Measurements from ENCODE around the gene PCDHB2. TPM values are rescaled to one million over a fixed set of nuclear protein-coding genes. Genes with fewer than 3 reads are reported as not detected.
A peak's percentile ranks its signal among the peaks of the same experiment; 100 is the strongest.

The PCDHB2 gene
- total RNA-seq, 1 experiment from 2014 or later: 26.3 TPM

DNA sequence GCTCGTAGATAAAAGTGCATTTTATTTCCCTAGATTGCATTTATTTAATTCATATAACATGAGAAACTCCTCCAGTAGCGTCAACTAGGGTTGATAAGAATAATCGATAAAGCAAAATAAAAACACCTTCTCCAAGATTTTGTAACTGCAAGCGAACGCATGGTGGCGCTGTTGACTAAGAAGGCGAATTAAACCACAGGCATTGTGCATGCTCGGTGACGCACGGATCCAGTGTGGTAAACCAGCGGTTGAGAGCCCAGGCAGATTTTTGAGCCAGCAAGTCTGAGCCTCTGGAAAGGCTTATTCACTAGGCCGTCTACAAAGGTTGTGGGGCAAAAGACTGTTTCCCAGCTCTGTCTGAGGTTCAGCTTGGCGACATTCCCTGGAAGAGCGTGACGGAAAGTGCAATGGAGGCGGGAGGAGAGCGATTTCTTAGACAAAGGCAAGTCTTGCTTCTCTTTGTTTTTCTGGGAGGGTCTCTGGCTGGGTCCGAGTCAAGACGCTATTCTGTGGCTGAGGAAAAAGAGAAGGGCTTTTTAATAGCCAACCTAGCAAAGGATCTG is 5.9 kb downstream of the PCDHB2 start, which contains the start of gene PCDHB3:
TSS of gene PCDHB3 (plus strand) at position 231 of the 563 bp plus-strand sequence. CDS start at position 408, 177 bp downstream.
- Histone ChIP-seq H3K4me2 (ENCODE audit: insufficient read depth, insufficient read length, low read length) (no peak within 1 kb of the TSS), H3K27me3 (ENCODE audit: insufficient read depth, low read length) (no peaks in the 10 kb centered on the region), H3K23me2 (ENCODE audit: insufficient read length, low read depth, low read length, poor library complexity, severe bottlenecking) (peaks cover 2% of the 10 kb centered on the region), H3K56ac (ENCODE audit: insufficient read length, low read depth, low read length) (no peak within 1 kb of the TSS), H2AK5ac (ENCODE audit: insufficient read length, low read length) (no peak within 1 kb of the TSS), H3T11ph (ENCODE audit: low read length) (peak within 1 kb of the TSS; percentile 55), H2AFZ (ENCODE audit: low read length) (peak within 1 kb of the TSS; percentile 91), H3K9ac (ENCODE audit: extremely low read depth, insufficient read length, low read length) (peak within 1 kb of the TSS; percentile 39), H3K27ac (ENCODE audit: insufficient read length, low read depth, low read length) (no peak within 1 kb of the TSS), H2BK12ac (ENCODE audit: insufficient read length, low read depth, low read length) (no peak within 1 kb of the TSS), H4K20me1 (ENCODE audit: control insufficient read depth, insufficient read depth, insufficient read length) (no peaks in the 10 kb centered on the region), H2BK120ac (ENCODE audit: low read depth, low read length, poor library complexity, severe bottlenecking) (peak within 1 kb of the TSS; percentile 83), H3K9me3 (ENCODE audit: control insufficient read depth, low read depth, low read length) (peaks cover 7% of the 10 kb centered on the region), H2BK15ac (ENCODE audit: low read depth, low read length) (no peak within 1 kb of the TSS), H3K4ac (ENCODE audit: low read depth, low read length) (no peak within 1 kb of the TSS; the same call in 1 of the 2 replicates), H4K91ac (ENCODE audit: insufficient read length, low read depth, low read length) (no peak within 1 kb of the TSS), H3K79me1 (ENCODE audit: insufficient read depth, low read depth, low read length, poor library complexity, severe bottlenecking) (peaks cover 3% of the 10 kb centered on the region), H4K5ac (ENCODE audit: insufficient read length, low read depth, low read length) (no peak within 1 kb of the TSS), H3K14ac (ENCODE audit: insufficient read depth, low read length) (peak within 1 kb of the TSS; percentile 93; the same call in 1 of the 2 replicates), H3K79me2 (ENCODE audit: insufficient read depth, low read length) (no peaks in the 10 kb centered on the region; the same call in 1 of the 2 replicates), H3K18ac (ENCODE audit: insufficient read length, low read depth, low read length) (peak within 1 kb of the TSS; percentile 88), H2BK5ac (ENCODE audit: insufficient read length, low read length) (no peak within 1 kb of the TSS), H3K4me1 (ENCODE audit: insufficient read depth, low read length) (no peaks in the 10 kb centered on the region), H2BK20ac (ENCODE audit: low read depth, low read length, poor library complexity, severe bottlenecking) (no peak within 1 kb of the TSS), H4K8ac (replicated peaks; ENCODE audit: insufficient read length, low read depth, low read length) (no peak within 1 kb of the TSS), H3K23ac (ENCODE audit: insufficient read length, low read depth, low read length) (no peak within 1 kb of the TSS)
- Mint-ChIP-seq H3K4me1 (peaks cover 8 to 12% of the 10 kb centered on the region in 2 experiments), H3K27ac (peak within 1 kb of the TSS in 1 of 3 experiments; percentile 98; a peak in 2 of 7 replicates), H3K27me3 (ENCODE audit: low read depth) (no peaks in the 10 kb centered on the region; the same call in 1 of the 2 replicates), H3K4me3 (peak within 1 kb of the TSS in 1 of 2 experiments; percentile 63; a peak in 3 of 5 replicates), H3K9me3 (peaks cover 44 to 55% of the 10 kb centered on the region in 2 experiments), H3K36me3 (ENCODE audit: insufficient read depth in 1 of 3, low read depth in 3 of 3) (peaks cover 37 to 78% (median 58%) of the 10 kb centered on the region in 3 experiments)
- TF ChIP-seq, protein P1, sequence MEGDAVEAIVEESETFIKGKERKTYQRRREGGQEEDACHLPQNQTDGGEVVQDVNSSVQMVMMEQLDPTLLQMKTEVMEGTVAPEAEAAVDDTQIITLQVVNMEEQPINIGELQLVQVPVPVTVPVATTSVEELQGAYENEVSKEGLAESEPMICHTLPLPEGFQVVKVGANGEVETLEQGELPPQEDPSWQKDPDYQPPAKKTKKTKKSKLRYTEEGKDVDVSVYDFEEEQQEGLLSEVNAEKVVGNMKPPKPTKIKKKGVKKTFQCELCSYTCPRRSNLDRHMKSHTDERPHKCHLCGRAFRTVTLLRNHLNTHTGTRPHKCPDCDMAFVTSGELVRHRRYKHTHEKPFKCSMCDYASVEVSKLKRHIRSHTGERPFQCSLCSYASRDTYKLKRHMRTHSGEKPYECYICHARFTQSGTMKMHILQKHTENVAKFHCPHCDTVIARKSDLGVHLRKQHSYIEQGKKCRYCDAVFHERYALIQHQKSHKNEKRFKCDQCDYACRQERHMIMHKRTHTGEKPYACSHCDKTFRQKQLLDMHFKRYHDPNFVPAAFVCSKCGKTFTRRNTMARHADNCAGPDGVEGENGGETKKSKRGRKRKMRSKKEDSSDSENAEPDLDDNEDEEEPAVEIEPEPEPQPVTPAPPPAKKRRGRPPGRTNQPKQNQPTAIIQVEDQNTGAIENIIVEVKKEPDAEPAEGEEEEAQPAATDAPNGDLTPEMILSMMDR (conservative IDR thresholded peaks at IDR 0.05): peak; percentile 85
- DNase-seq: peak; percentile 79
- WGBS (ENCODE audit: extremely low coverage, insufficient read length, low lambda C conversion rate): no CpG with 5 or more reads among the region's 19 CpGs

All from H9 (cell line).